NB4 (cell line): ENCODE data around the gene PLEKHO2.

Experiments used
- DNase-seq: peaks from one replicate; pipeline ENCODE4 v3.0.0; 2010; ENCODE audit warnings: low read depth
- H3K4me3 ChIP-seq: one replicate; pipeline ENCODE4 v1.5.1; 2011; ENCODE audit warnings: mild to moderate bottlenecking, low read depth, low read length, moderate library complexity
- MYC ChIP-seq: IDR thresholded peaks from 2 replicates; pipeline ENCODE4 v1.6.1; 2011; ENCODE audit warnings: low read depth, low read length
- POLR2A ChIP-seq: IDR thresholded peaks from 2 replicates; pipeline ENCODE4 v1.6.1; 2011; ENCODE audit warnings: mild to moderate bottlenecking; ENCODE audit not compliant: insufficient read length; ENCODE audit errors: extremely low read depth
- TF ChIP-seq, protein P1 (sequence below): IDR thresholded peaks from 2 replicates; pipeline ENCODE4 v1.6.1; 2011; ENCODE audit warnings: low read depth, low read length
- TF ChIP-seq, protein P2 (sequence below): IDR thresholded peaks from one replicate; pipeline ENCODE4 v1.5.1; 2012; ENCODE audit warnings: low read depth, low read length

Gene PLEKHO2

GRCh38 chr15:64837502-64837901 is 4.2 kb upstream of the PLEKHO2 start:
- H3K4me3 ChIP-seq, result no peak overlapping the region
- peak; percentile 95 for DNase-seq
- TF ChIP-seq, protein P1, sequence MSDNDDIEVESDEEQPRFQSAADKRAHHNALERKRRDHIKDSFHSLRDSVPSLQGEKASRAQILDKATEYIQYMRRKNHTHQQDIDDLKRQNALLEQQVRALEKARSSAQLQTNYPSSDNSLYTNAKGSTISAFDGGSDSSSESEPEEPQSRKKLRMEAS, result 0 out of 2 replicates have a peak, but pooled peaks have one; percentile 34
- no peak; the same call in 1 of the 2 replicates for TF ChIP-seq MYC

GRCh38 chr15:64841060-64841343 is 713 bp upstream of the PLEKHO2 start:
- peak overlapping the region; percentile 63 for H3K4me3 ChIP-seq
- no peak for DNase-seq
- TF ChIP-seq, protein P1, result no peak
- no peak for TF ChIP-seq POLR2A
- no peak for TF ChIP-seq MYC
- TF ChIP-seq, protein P2, sequence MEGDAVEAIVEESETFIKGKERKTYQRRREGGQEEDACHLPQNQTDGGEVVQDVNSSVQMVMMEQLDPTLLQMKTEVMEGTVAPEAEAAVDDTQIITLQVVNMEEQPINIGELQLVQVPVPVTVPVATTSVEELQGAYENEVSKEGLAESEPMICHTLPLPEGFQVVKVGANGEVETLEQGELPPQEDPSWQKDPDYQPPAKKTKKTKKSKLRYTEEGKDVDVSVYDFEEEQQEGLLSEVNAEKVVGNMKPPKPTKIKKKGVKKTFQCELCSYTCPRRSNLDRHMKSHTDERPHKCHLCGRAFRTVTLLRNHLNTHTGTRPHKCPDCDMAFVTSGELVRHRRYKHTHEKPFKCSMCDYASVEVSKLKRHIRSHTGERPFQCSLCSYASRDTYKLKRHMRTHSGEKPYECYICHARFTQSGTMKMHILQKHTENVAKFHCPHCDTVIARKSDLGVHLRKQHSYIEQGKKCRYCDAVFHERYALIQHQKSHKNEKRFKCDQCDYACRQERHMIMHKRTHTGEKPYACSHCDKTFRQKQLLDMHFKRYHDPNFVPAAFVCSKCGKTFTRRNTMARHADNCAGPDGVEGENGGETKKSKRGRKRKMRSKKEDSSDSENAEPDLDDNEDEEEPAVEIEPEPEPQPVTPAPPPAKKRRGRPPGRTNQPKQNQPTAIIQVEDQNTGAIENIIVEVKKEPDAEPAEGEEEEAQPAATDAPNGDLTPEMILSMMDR, result no peak

- TF ChIP-seq POLR2A (no peak), MYC (no peak; the same call in 1 of the 2 replicates)
- TF ChIP-seq, protein P1, result no peak
- TF ChIP-seq, protein P2, result no peak
- H3K4me3 ChIP-seq, result peak overlapping the region; percentile 83
- peak; percentile 46 for DNase-seq
Observed at GRCh38 chr15:64842096-64842939, 603 bp downstream of the PLEKHO2 start.

DNA sequence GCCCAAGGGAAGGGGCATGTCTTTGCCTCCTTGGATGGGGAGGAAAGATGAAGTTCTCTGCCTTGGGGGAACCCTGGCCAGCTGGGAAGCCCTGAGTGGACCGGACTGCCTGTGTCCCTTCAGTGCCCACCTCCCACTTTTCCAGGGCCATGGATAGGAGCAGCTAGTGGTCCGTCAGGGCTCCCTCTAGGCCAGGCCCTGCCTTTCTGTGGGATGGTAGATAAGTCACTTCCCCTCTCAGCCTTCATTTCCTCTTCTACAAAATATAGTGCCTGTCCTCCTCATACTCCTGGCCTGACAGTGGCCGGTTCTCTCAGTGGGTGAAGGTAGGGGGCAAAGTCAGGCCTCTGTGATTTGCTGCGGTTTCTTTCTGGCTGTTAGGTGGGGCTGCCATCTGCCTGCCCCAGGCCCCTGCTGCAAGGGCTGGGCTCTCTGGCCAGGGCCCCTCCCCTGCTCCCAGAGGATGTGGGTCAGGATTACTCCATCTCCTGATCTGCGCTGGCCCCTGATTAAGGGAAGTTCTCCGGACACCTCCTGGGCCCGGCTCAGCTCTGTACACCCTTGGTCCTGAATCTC is 1.4 kb downstream of the PLEKHO2 start:
- peak overlapping the region; percentile 83 for H3K4me3 ChIP-seq
- TF ChIP-seq, protein P2, result peak; percentile 8
- TF ChIP-seq POLR2A (no peak), MYC (peak; percentile 27; the same call in 1 of the 2 replicates)
- TF ChIP-seq, protein P1, result 0 out of 2 replicates have a peak, but pooled peaks have one; percentile 29
- peak; percentile 93 for DNase-seq

DNA sequence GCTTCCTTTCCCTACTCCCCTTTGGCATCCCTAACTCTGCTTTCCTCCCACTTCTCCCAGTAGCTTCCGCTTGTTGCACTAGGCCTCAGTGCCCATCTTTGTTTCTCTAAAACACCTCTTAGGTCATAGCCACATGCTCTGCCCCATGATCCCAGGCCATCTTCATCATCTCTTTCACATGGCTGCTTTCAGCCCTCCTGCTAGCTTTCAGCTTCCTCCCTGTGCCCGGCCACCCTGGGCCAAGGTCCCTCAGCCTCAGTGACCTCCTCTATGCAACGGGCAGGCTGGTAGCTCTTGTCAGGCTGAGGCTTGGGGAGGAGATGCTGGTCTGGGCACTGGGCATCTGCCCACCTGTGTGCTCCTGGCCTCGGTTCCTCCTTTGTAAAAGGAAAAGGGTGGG is 2.3 kb downstream of the PLEKHO2 start:
- no peak for DNase-seq
- TF ChIP-seq, protein P2, result no peak
- TF ChIP-seq, protein P1, result no peak
- TF ChIP-seq POLR2A (no peak), MYC (no peak)
- peak overlapping the region; percentile 83 for H3K4me3 ChIP-seq

- TF ChIP-seq POLR2A (no peak), MYC (no peak)
- TF ChIP-seq, protein P1, result no peak
- TF ChIP-seq, protein P2, result no peak
- H3K4me3 ChIP-seq, result peak overlapping the region; percentile 83
- DNase-seq, result peak; percentile 22
Observed at GRCh38 chr15:64844576-64845145, 2.9 kb downstream of the PLEKHO2 start.
